ENCODE results near the gene WWC2.

Gene WWC2

GRCh38 chr4:183183906-183184535 is 85.0 kb downstream of the WWC2 start (continued):
- TF ChIP-seq ZNF513 (tag by site-specific recombination; IDR thresholded peaks at IDR 0.05) = no peak
- no peak for TF ChIP-seq ZBTB26 (tag by site-specific recombination; optimal IDR thresholded peaks at IDR 0.05)
- TF ChIP-seq ZNF146 (tag by site-specific recombination; IDR thresholded peaks at IDR 0.05) = peak; percentile 86
- TF ChIP-seq OSR2 (tag by site-specific recombination; IDR thresholded peaks at IDR 0.05) = no peak
- no peak for TF ChIP-seq BCL11A (tag by site-specific recombination; IDR thresholded peaks at IDR 0.05; ENCODE audit: low read depth)

GRCh38 chr4:183185018-183185417 is 86.0 kb downstream of the WWC2 start:
- Histone ChIP-seq H3K4me3 (ENCODE audit: low read depth, low read length) (no peak overlapping the region), H3K36me3 (ENCODE audit: control insufficient read depth in 2 of 2, insufficient read depth in 1 of 2, low read length in 2 of 2) (no peaks in the 10 kb centered on the region), H3K27ac (ENCODE audit: extremely low read depth, low read depth, low read length) (no peak overlapping the region), H3K9me3 (ENCODE audit: control insufficient read depth, insufficient read depth, low read depth, low read length) (no peaks in the 10 kb centered on the region), H3K4me1 (ENCODE audit: control insufficient read depth, insufficient read depth, low read length) (peaks cover 13% of the 10 kb centered on the region; the same call in 1 of the 2 replicates)
- no peak for TF ChIP-seq PRDM1 (tag by site-specific recombination; IDR thresholded peaks at IDR 0.05)
- TF ChIP-seq GLIS1 (tag by site-specific recombination; IDR thresholded peaks at IDR 0.05) = peak; percentile 38
- CTCF ChIA-PET = interaction anchor here (0.9 kb wide), 1 partner anchor 12 kb away, joined by 3 read pairs; no protein-coding TSS in a partner anchor
- POLR2A ChIA-PET = no interaction called here

GRCh38 chr4:183185559-183185958 is 86.5 kb downstream of the WWC2 start:
- H3K27ac ChIP-seq (ENCODE audit: extremely low read depth, low read depth, low read length) = no peak overlapping the region
- TF ChIP-seq MZF1 (tag by site-specific recombination; IDR thresholded peaks at IDR 0.05; ENCODE audit: borderline replicate concordance) (no peak), PBX3 (CRISPR knock-in tag; IDR thresholded peaks at IDR 0.05) (no peak), ZNF560 (tag by site-specific recombination; IDR thresholded peaks at IDR 0.05; ENCODE audit: borderline replicate concordance) (no peak), ZNF148 (tag by site-specific recombination; IDR thresholded peaks at IDR 0.05; ENCODE audit: borderline replicate concordance) (no peak), ZSCAN5A (tag by site-specific recombination; IDR thresholded peaks at IDR 0.05) (no peak), HOXC10 (CRISPR knock-in tag; IDR thresholded peaks at IDR 0.05) (no peak), ZNF112 (tag by site-specific recombination; IDR thresholded peaks at IDR 0.05) (no peak), ZNF157 (tag by site-specific recombination; IDR thresholded peaks at IDR 0.05) (no peak), ZNF501 (tag by site-specific recombination; IDR thresholded peaks at IDR 0.05) (no peak), ZNF677 (tag by site-specific recombination; IDR thresholded peaks at IDR 0.05) (no peak)
- H3K36me3 ChIP-seq (ENCODE audit: control insufficient read depth in 2 of 2, insufficient read depth in 1 of 2, low read length in 2 of 2) = no peaks in the 10 kb centered on the region
- H3K4me3 ChIP-seq (ENCODE audit: low read depth, low read length) = no peak overlapping the region
- H3K9me3 ChIP-seq (ENCODE audit: control insufficient read depth, insufficient read depth, low read depth, low read length) = no peaks in the 10 kb centered on the region
- ChIA-PET CTCF (interaction anchor here (0.9 kb wide), 1 partner anchor 12 kb away, joined by 3 read pairs; no protein-coding TSS in a partner anchor), POLR2A (no interaction called here)
- peaks cover 13% of the 10 kb centered on the region; the same call in 1 of the 2 replicates for H3K4me1 ChIP-seq (ENCODE audit: control insufficient read depth, insufficient read depth, low read length)
